Endodermal cell (in vitro differentiated cells): ENCODE data around the gene SHROOM4. TPM values are rescaled to one million over a fixed set of nuclear protein-coding genes. Genes with fewer than 3 reads are reported as not detected.

Source experiments
- DNase-seq: peaks from one replicate; pipeline ENCODE4 v3.0.0-alpha.2; 2017
- H3K27ac ChIP-seq: 2 replicates; pipeline ENCODE4 v1.5.1; 2013; ENCODE audit warnings: mild to moderate bottlenecking, low read depth, low read length, moderate library complexity
- H3K27me3 ChIP-seq: 2 replicates; pipeline ENCODE4 v1.6.1; 2013; ENCODE audit warnings: mild to moderate bottlenecking, low read length, moderate library complexity; ENCODE audit not compliant: insufficient read depth, control insufficient read depth, poor library complexity, severe bottlenecking
- H3K36me3 ChIP-seq: 2 replicates; pipeline ENCODE4 v1.7.0; 2013; ENCODE audit warnings: mild to moderate bottlenecking, low read length, moderate library complexity; ENCODE audit not compliant: control insufficient read depth, insufficient read depth
- H3K4me1 ChIP-seq: one replicate; pipeline ENCODE4 v1.7.0; 2013; ENCODE audit warnings: low read length; ENCODE audit not compliant: control insufficient read depth, insufficient read depth
- H3K4me3 ChIP-seq: 2 replicates; pipeline ENCODE4 v1.5.1; 2013; ENCODE audit warnings: mild to moderate bottlenecking, low read length, moderate library complexity
- H3K9ac ChIP-seq: 2 replicates; pipeline ENCODE4 v1.6.1; 2013; ENCODE audit warnings: mild to moderate bottlenecking, low read length, moderate library complexity; ENCODE audit not compliant: poor library complexity, severe bottlenecking; ENCODE audit errors: extremely low read depth
- H3K9me3 ChIP-seq: 2 replicates; pipeline ENCODE4 v1.6.1; 2013; ENCODE audit warnings: mild to moderate bottlenecking, low read length, moderate library complexity; ENCODE audit not compliant: control insufficient read depth
- H3K27ac Mint-ChIP-seq: 2 replicates; pipeline ENCODE4 v1.8.0; 2020; ENCODE audit warnings: mixed read lengths
- H3K27me3 Mint-ChIP-seq: 2 replicates; pipeline ENCODE4 v1.8.0; 2021; ENCODE audit warnings: mild to moderate bottlenecking, mixed read lengths; ENCODE audit not compliant: insufficient read depth
- H3K36me3 Mint-ChIP-seq: 2 replicates; pipeline ENCODE4 v1.8.0; 2020; ENCODE audit warnings: low read depth, mixed read lengths
- H3K4me1 Mint-ChIP-seq: 2 replicates; pipeline ENCODE4 v1.8.0; 2020; ENCODE audit warnings: mixed read lengths
- H3K4me3 Mint-ChIP-seq: 2 replicates; pipeline ENCODE4 v1.8.0; 2020; ENCODE audit warnings: mild to moderate bottlenecking, moderate library complexity, mixed read lengths
- H3K9me3 Mint-ChIP-seq: 2 replicates; pipeline ENCODE4 v1.8.0; 2020; ENCODE audit warnings: mild to moderate bottlenecking, mixed read lengths
- CTCF ChIP-seq: fragments of 200-600 bp; sonication (generic); conservative IDR thresholded peaks from 2 replicates; pipeline ENCODE4 v1.5.0; 2021; ENCODE audit warnings: antibody characterized with exemption, mild to moderate bottlenecking
- WGBS, 2 experiments: methylation state at CpG; one replicate each; pipeline versions ENCODE4 v1.1.5 to v1.1.7; 2013; ENCODE audit warnings: missing lambda C conversion rate in 2 of 2, mixed read lengths in 1 of 2; ENCODE audit not compliant: insufficient coverage in 1 of 2, insufficient read length in 1 of 2; 5-methylcytosine and 5-hydroxymethylcytosine counted together
- total RNA-seq, 2 donors: library from RNA; stranded (reverse); fragmentation: NEBNext Ultra II Directional in 1 of 2; extraction: Animal tissue kit (Norgen Biotek cat#: 25700) in 1 of 2; gene quantifications; 2 replicates in 1 of 2; 3 replicates in 1 of 2; pipeline ENCODE4 v1.2.1, GENCODE V29; 2021

The SHROOM4 gene
- total RNA-seq, 2 donors from 2014 or later: 17.7 to 20.5 TPM

GRCh38 chrX:50622751-50623150 is 191.2 kb downstream of the SHROOM4 start:
- no peak for TF ChIP-seq CTCF

GRCh38 chrX:50618788-50619558 is 195.0 kb downstream of the SHROOM4 start:
- no peak overlapping the region for H3K4me3 ChIP-seq
- 83 to 92% methylated on average over 1 to 11 of the region's 12 CpGs for WGBS, 2 experiments
- H3K36me3 ChIP-seq: no peaks in the 10 kb centered on the region
- no peaks in the 10 kb centered on the region for H3K27me3 ChIP-seq
- no peak overlapping the region for H3K27ac Mint-ChIP-seq
- H3K4me1 Mint-ChIP-seq: peaks cover 18% of the 10 kb centered on the region
- H3K9ac ChIP-seq: no peak overlapping the region
- peaks cover 29% of the 10 kb centered on the region for H3K9me3 Mint-ChIP-seq
- H3K9me3 ChIP-seq: no peaks in the 10 kb centered on the region
- H3K4me1 ChIP-seq: no peaks in the 10 kb centered on the region
- H3K27ac ChIP-seq: no peak overlapping the region
- peaks cover 1% of the 10 kb centered on the region for H3K36me3 Mint-ChIP-seq
- no peak overlapping the region for H3K4me3 Mint-ChIP-seq
- peak; percentile 40 for TF ChIP-seq CTCF
- H3K27me3 Mint-ChIP-seq: no peaks in the 10 kb centered on the region
- DNase-seq: no peak

More at GRCh38 chrX:50622751-50623150, 191.2 kb downstream of the SHROOM4 start:
- no peaks in the 10 kb centered on the region for H3K36me3 ChIP-seq
- no peak overlapping the region for H3K4me3 ChIP-seq
- no peak overlapping the region for H3K9ac ChIP-seq
- Mint-ChIP-seq H3K9me3 (peaks cover 33% of the 10 kb centered on the region), H3K36me3 (peaks cover 13% of the 10 kb centered on the region), H3K4me3 (no peak overlapping the region), H3K4me1 (peaks cover 7% of the 10 kb centered on the region), H3K27me3 (no peaks in the 10 kb centered on the region), H3K27ac (no peak overlapping the region)
- DNase-seq: no peak
- no peaks in the 10 kb centered on the region for H3K4me1 ChIP-seq
- H3K27ac ChIP-seq: no peak overlapping the region
- no peaks in the 10 kb centered on the region for H3K27me3 ChIP-seq
- no peaks in the 10 kb centered on the region for H3K9me3 ChIP-seq
- WGBS, 2 experiments: 100% methylated on average over 1 of the region's 1 CpG; no CpG with 5 or more reads in 1 of the 2 experiments

GRCh38 chrX:50617183-50617582 is 196.8 kb downstream of the SHROOM4 start:
- peaks cover 24% of the 10 kb centered on the region for H3K9me3 Mint-ChIP-seq
- no peak overlapping the region for H3K4me3 Mint-ChIP-seq
- peaks cover 1% of the 10 kb centered on the region for H3K36me3 Mint-ChIP-seq
- no peak for TF ChIP-seq CTCF
- Histone ChIP-seq H3K27ac (no peak overlapping the region), H3K27me3 (no peaks in the 10 kb centered on the region), H3K9ac (no peak overlapping the region), H3K36me3 (no peaks in the 10 kb centered on the region), H3K4me1 (no peaks in the 10 kb centered on the region), H3K9me3 (no peaks in the 10 kb centered on the region), H3K4me3 (no peak overlapping the region)
- H3K27ac Mint-ChIP-seq: no peak overlapping the region
- peaks cover 18% of the 10 kb centered on the region for H3K4me1 Mint-ChIP-seq
- no peak for DNase-seq
- H3K27me3 Mint-ChIP-seq: no peaks in the 10 kb centered on the region
